Central memory CD8-positive, alpha-beta T cell (primary cell): ENCODE results near the gene FBXL16.
A peak's percentile ranks its signal among the peaks of the same experiment; 100 is the strongest.

Experiments used
- ATAC-seq: fragments of 150-1000 bp; cut with Tn5 transposase; replicated peaks from 2 replicates; pipeline ENCODE4 v1.10.0; 2022; ENCODE audit warnings: mild to moderate bottlenecking, moderate FRiP score, moderate number of reproducible peaks; ENCODE audit not compliant: poor library complexity, severe bottlenecking; ENCODE audit errors: extremely low read depth
- DNase-seq, 2 donors: peaks; one replicate each; pipeline ENCODE4 v3.0.0; 2021; ENCODE audit warnings: low spot score in 2 of 2
- H3K27ac Mint-ChIP-seq: one replicate; pipeline ENCODE4 v1.8.0; 2022; ENCODE audit warnings: low read depth, mild to moderate bottlenecking, moderate library complexity, mixed read lengths
- H3K27me3 Mint-ChIP-seq: one replicate; pipeline ENCODE4 v1.8.0; 2022; ENCODE audit warnings: mixed read lengths
- H3K36me3 Mint-ChIP-seq: one replicate; pipeline ENCODE4 v1.8.0; 2022; ENCODE audit warnings: mild to moderate bottlenecking, moderate library complexity, mixed read lengths; ENCODE audit not compliant: insufficient read depth
- H3K4me1 Mint-ChIP-seq: one replicate; pipeline ENCODE4 v1.8.0; 2022; ENCODE audit warnings: mixed read lengths
- H3K4me3 Mint-ChIP-seq: one replicate; pipeline ENCODE4 v1.8.0; 2022; ENCODE audit warnings: mild to moderate bottlenecking, moderate library complexity, mixed read lengths
- H3K9me3 Mint-ChIP-seq: one replicate; pipeline ENCODE4 v1.8.0; 2022; ENCODE audit warnings: mixed read lengths

FBXL16 gene

GRCh38 chr16:732936-733335 is 27.3 kb upstream of the FBXL16 start:
- no peaks in the 10 kb centered on the region for H3K27me3 Mint-ChIP-seq
- no peak overlapping the region for H3K4me3 Mint-ChIP-seq
- H3K27ac Mint-ChIP-seq = no peak overlapping the region
- peaks cover 30% of the 10 kb centered on the region for H3K36me3 Mint-ChIP-seq
- ATAC-seq (no peak), DNase-seq (no peak)
- no peaks in the 10 kb centered on the region for H3K9me3 Mint-ChIP-seq
- peaks cover 6% of the 10 kb centered on the region for H3K4me1 Mint-ChIP-seq

GRCh38 chr16:732332-732731 is 26.7 kb upstream of the FBXL16 start:
- DNase-seq = no peak
- Mint-ChIP-seq H3K27ac (no peak overlapping the region), H3K27me3 (no peaks in the 10 kb centered on the region), H3K4me1 (peaks cover 6% of the 10 kb centered on the region), H3K9me3 (no peaks in the 10 kb centered on the region), H3K36me3 (peaks cover 30% of the 10 kb centered on the region), H3K4me3 (no peak overlapping the region)
- no peak for ATAC-seq

GRCh38 chr16:730666-731509 is 25.3 kb upstream of the FBXL16 start:
- no peak for DNase-seq
- no peak for ATAC-seq
- no peaks in the 10 kb centered on the region for H3K27me3 Mint-ChIP-seq
- H3K4me1 Mint-ChIP-seq = peaks cover 6% of the 10 kb centered on the region
- H3K27ac Mint-ChIP-seq = no peak overlapping the region
- peaks cover 22% of the 10 kb centered on the region for H3K36me3 Mint-ChIP-seq
- no peaks in the 10 kb centered on the region for H3K9me3 Mint-ChIP-seq
- no peak overlapping the region for H3K4me3 Mint-ChIP-seq

- no peaks in the 10 kb centered on the region for H3K27me3 Mint-ChIP-seq
- DNase-seq (no peak), ATAC-seq (no peak)
- H3K4me1 Mint-ChIP-seq = peaks cover under 1% of the 10 kb centered on the region
- no peaks in the 10 kb centered on the region for H3K9me3 Mint-ChIP-seq
- no peak overlapping the region for H3K4me3 Mint-ChIP-seq
- H3K27ac Mint-ChIP-seq = no peak overlapping the region
- peaks cover 20% of the 10 kb centered on the region for H3K36me3 Mint-ChIP-seq
These were observed 24.4 kb upstream of the FBXL16 start for GRCh38 chr16:729768-730665.

GRCh38 chr16:728890-729744 is 23.5 kb upstream of the FBXL16 start:
- no peaks in the 10 kb centered on the region for H3K4me1 Mint-ChIP-seq

GRCh38 chr16:728131-728889 is 22.7 kb upstream of the FBXL16 start:
- ATAC-seq (peak; percentile 77), DNase-seq (peak; percentile 57 to 71)
- Mint-ChIP-seq H3K4me1 (no peaks in the 10 kb centered on the region), H3K9me3 (no peaks in the 10 kb centered on the region), H3K27ac (no peak overlapping the region), H3K27me3 (no peaks in the 10 kb centered on the region), H3K4me3 (peak overlapping the region; percentile 69), H3K36me3 (peaks cover 18% of the 10 kb centered on the region)

More at GRCh38 chr16:728890-729744, 23.5 kb upstream of the FBXL16 start:
- Mint-ChIP-seq H3K36me3 (peaks cover 18% of the 10 kb centered on the region), H3K9me3 (no peaks in the 10 kb centered on the region), H3K4me3 (peak overlapping the region; percentile 69), H3K27ac (no peak overlapping the region), H3K27me3 (no peaks in the 10 kb centered on the region)
- ATAC-seq (no peak), DNase-seq (no peak)

- no peak for DNase-seq
- Mint-ChIP-seq H3K9me3 (no peaks in the 10 kb centered on the region), H3K4me1 (no peaks in the 10 kb centered on the region), H3K4me3 (peak overlapping the region; percentile 56), H3K27ac (no peak overlapping the region), H3K27me3 (no peaks in the 10 kb centered on the region), H3K36me3 (peaks cover 18% of the 10 kb centered on the region)
- peak; percentile 48 for ATAC-seq
These were observed 21.8 kb upstream of the FBXL16 start for GRCh38 chr16:727291-727977.

GRCh38 chr16:726438-727290 is 21.1 kb upstream of the FBXL16 start, which contains the start of the genes CCDC78 and HAGHL:
TSS of gene CCDC78 (minus strand) at chr16:726443. CDS start at chr16:726367, 76 bp downstream.
TSS of gene HAGHL (plus strand) at chr16:727106. CDS start at chr16:727510, 404 bp downstream.
- ATAC-seq (peak; percentile 10), DNase-seq (no peak)
- H3K36me3 Mint-ChIP-seq = peaks cover 18% of the 10 kb centered on the region
- H3K27ac Mint-ChIP-seq = no peak within 1 kb of the TSS
- H3K9me3 Mint-ChIP-seq = no peaks in the 10 kb centered on the region
- H3K4me3 Mint-ChIP-seq = peak within 1 kb of the TSS; percentile 74
- no peaks in the 10 kb centered on the region for H3K27me3 Mint-ChIP-seq
- H3K4me1 Mint-ChIP-seq = peaks cover 5% of the 10 kb centered on the region

- ATAC-seq (no peak), DNase-seq (no peak)
- no peaks in the 10 kb centered on the region for H3K27me3 Mint-ChIP-seq
- H3K9me3 Mint-ChIP-seq = no peaks in the 10 kb centered on the region
- H3K27ac Mint-ChIP-seq = no peak overlapping the region
- H3K36me3 Mint-ChIP-seq = peaks cover 18% of the 10 kb centered on the region
- H3K4me3 Mint-ChIP-seq = peak overlapping the region; percentile 74
- peaks cover 5% of the 10 kb centered on the region for H3K4me1 Mint-ChIP-seq
These were observed 20.5 kb upstream of the FBXL16 start for GRCh38 chr16:726188-726437.

- no peak for ATAC-seq
- peak overlapping the region; percentile 32 for H3K4me3 Mint-ChIP-seq
- no peaks in the 10 kb centered on the region for H3K27me3 Mint-ChIP-seq
- H3K9me3 Mint-ChIP-seq = no peaks in the 10 kb centered on the region
- H3K27ac Mint-ChIP-seq = no peak overlapping the region
- H3K4me1 Mint-ChIP-seq = peaks cover 5% of the 10 kb centered on the region
- no peak for DNase-seq
- H3K36me3 Mint-ChIP-seq = peaks cover 19% of the 10 kb centered on the region
These were observed 20.0 kb upstream of the FBXL16 start for GRCh38 chr16:725463-726187.
